HepG2 (cell line): ENCODE data around the gene NUCB1. TPM values are rescaled to one million over a fixed set of nuclear protein-coding genes. Genes with fewer than 3 reads are reported as not detected.

Source experiments
- CTCF ChIP-seq: sonication (generic); formaldehyde crosslinking; IDR thresholded peaks from 2 replicates; pipeline ENCODE4 v1.5.0; 2020; ENCODE audit warnings: mild to moderate bottlenecking, missing genetic modification reagents, moderate library complexity
- FOSL2 ChIP-seq: sonication (generic); formaldehyde crosslinking; IDR thresholded peaks from 2 replicates; pipeline ENCODE4 v1.4.0; 2020; ENCODE audit warnings: missing genetic modification reagents
- HDAC1 ChIP-seq: sonication (generic); formaldehyde crosslinking; IDR thresholded peaks from 2 replicates; pipeline ENCODE4 v1.5.1; 2020; ENCODE audit warnings: mild to moderate bottlenecking, missing genetic modification reagents
- IKZF4 ChIP-seq: sonication (generic); formaldehyde crosslinking; IDR thresholded peaks from 2 replicates; pipeline ENCODE4 v1.5.1; 2020; ENCODE audit warnings: borderline replicate concordance, mild to moderate bottlenecking, low read depth, missing genetic modification reagents; ENCODE audit errors: not compliant biosample characterization
- NFIC ChIP-seq: IDR thresholded peaks from 2 replicates; pipeline ENCODE4 v1.6.1; 2012; ENCODE audit warnings: mild to moderate bottlenecking, low read length, inconsistent platforms
- RAD51 ChIP-seq: fragments of 450-650 bp; IDR thresholded peaks from 2 replicates; pipeline ENCODE4 v1.6.1; 2016; ENCODE audit warnings: borderline replicate concordance
- RBM39 ChIP-seq: fragments of 200-400 bp; formaldehyde crosslinking; IDR thresholded peaks from one replicate; pipeline ENCODE4 v1.6.1; 2018; ENCODE audit warnings: antibody characterized with exemption, mild to moderate bottlenecking, low read depth, low read length; ENCODE audit not compliant: poor library complexity, severe bottlenecking
- ZBTB46 ChIP-seq: sonication (generic); formaldehyde crosslinking; IDR thresholded peaks from 2 replicates; pipeline ENCODE4 v1.4.0; 2020; ENCODE audit warnings: mild to moderate bottlenecking, missing genetic modification reagents, borderline replicate concordance
- ZNF225 ChIP-seq: sonication (generic); formaldehyde crosslinking; IDR thresholded peaks from 2 replicates; pipeline ENCODE4 v1.4.0; 2020; ENCODE audit warnings: mild to moderate bottlenecking, missing genetic modification reagents
- ZNF34 ChIP-seq: sonication (generic); formaldehyde crosslinking; IDR thresholded peaks from 2 replicates; pipeline ENCODE4 v1.4.0; 2020; ENCODE audit warnings: mild to moderate bottlenecking, missing genetic modification reagents, borderline replicate concordance
- ZNF451 ChIP-seq: sonication (generic); formaldehyde crosslinking; IDR thresholded peaks from 2 replicates; pipeline ENCODE4 v1.5.0; 2020; ENCODE audit warnings: mild to moderate bottlenecking, missing genetic modification reagents
- ZNF543 ChIP-seq: sonication (generic); formaldehyde crosslinking; IDR thresholded peaks from 2 replicates; pipeline ENCODE4 v1.4.0; 2020; ENCODE audit warnings: mild to moderate bottlenecking, missing genetic modification reagents
- ZNF879 ChIP-seq: sonication (generic); formaldehyde crosslinking; IDR thresholded peaks from 2 replicates; pipeline ENCODE4 v1.8.1; 2023; ENCODE audit warnings: missing genetic modification reagents
- ZSCAN30 ChIP-seq: sonication (generic); formaldehyde crosslinking; IDR thresholded peaks from 2 replicates; pipeline ENCODE4 v1.5.0; 2020; ENCODE audit warnings: mild to moderate bottlenecking, missing genetic modification reagents
- polyA plus RNA-seq, 8 experiments: library from polyadenylated mRNA; depleted of rRNA in 3 of 8; stranded (reverse) in 7 of 8; unstranded in 1 of 8; fragments of >200 nt; fragmentation: Illumina TruSeq in 4 of 8; extraction: Trizol in 4 of 8; gene quantifications; 2 replicates each; pipeline versions ENCODE4 v1.2.1 to v1.2.3, GENCODE V29; 2011 to 2016; ENCODE audit warnings: low read depth in 4 of 8, missing spikeins in 1 of 8, mixed read lengths in 1 of 8; ENCODE audit not compliant: insufficient read depth in 1 of 8
- total RNA-seq, 5 experiments: library from RNA; depleted of rRNA; stranded (reverse); fragments of >200 nt; fragmentation: Illumina TruSeq; extraction: Trizol; gene quantifications; 2 replicates each; pipeline ENCODE4 v1.2.3, GENCODE V29; 2016; ENCODE audit warnings: low read depth in 1 of 5
- TF ChIP-seq, protein P1 (sequence below): sonication (generic); formaldehyde crosslinking; IDR thresholded peaks from 2 replicates; pipeline ENCODE4 v1.5.0; 2020; ENCODE audit warnings: missing genetic modification reagents, mild to moderate bottlenecking, borderline replicate concordance
- TF ChIP-seq, protein P2 (sequence below): sonication (generic); formaldehyde crosslinking; conservative IDR thresholded peaks from 2 replicates; pipeline ENCODE4 v1.4.0; 2020; ENCODE audit warnings: missing genetic modification reagents
- TF ChIP-seq, protein P3 (sequence below): sonication (generic); formaldehyde crosslinking; IDR thresholded peaks from 2 replicates; pipeline ENCODE4; 2020; ENCODE audit warnings: missing genetic modification reagents, mild to moderate bottlenecking, borderline replicate concordance

Gene NUCB1
- total and polyA plus RNA-seq, 2 of the 13 experiments (the other 11 are each of a cell fraction or from before 2014, with no cell fraction given), result 82.3 to 106 TPM

DNA sequence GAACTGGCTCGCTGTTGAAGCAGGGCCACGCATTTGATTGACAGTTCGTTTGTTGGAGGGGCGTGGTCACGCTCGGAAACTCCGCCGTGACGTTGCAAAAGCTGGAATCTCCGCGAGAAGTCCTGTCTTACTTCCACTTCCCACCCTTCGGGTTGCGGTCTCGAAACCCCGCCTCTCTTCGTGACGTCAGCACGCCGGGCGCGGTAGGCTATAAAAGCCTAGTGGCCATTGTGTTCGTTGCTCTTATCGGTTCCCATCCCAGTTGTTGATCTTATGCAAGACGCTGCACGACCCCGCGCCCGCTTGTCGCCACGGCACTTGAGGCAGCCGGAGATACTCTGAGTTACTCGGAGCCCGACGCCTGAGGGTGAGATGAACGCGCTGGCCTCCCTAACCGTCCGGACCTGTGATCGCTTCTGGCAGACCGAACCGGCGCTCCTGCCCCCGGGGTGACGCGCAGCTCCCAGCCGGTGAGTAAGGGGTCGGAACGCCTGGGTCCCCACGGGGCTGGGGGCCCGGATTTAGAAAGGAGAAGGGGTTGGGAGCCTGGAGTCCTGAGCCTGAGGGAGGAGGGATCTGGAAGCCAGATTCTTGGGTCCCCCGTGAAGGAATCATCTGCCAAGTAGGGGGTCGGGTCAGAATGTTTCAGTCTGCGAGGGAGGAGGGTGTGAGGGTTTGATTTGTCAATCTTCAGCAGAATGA lies 27.8 kb upstream of the NUCB1 start, which contains the start of gene PPP1R15A (continued):
- TF ChIP-seq RBM39 (peak; percentile 61), HDAC1 (peak; percentile 81), ZNF543 (no peak), ZNF225 (CRISPR knock-in tag) (peak; percentile 81), ZSCAN30 (CRISPR knock-in tag) (no peak), FOSL2 (CRISPR knock-in tag) (peak; percentile 62; the same call in 1 of the 2 replicates), ZBTB46 (no peak), RAD51 (no peak), ZNF451 (CRISPR knock-in tag) (0 out of 2 replicates have a peak, but pooled peaks have one; percentile 34), CTCF (CRISPR knock-in tag) (0 out of 2 replicates have a peak, but pooled peaks have one; percentile 3), NFIC (0 out of 2 replicates have a peak, but pooled peaks have one; percentile 26), ZNF34 (CRISPR knock-in tag) (no peak), IKZF4 (CRISPR knock-in tag) (peak; percentile 77), ZNF879 (CRISPR knock-in tag) (no peak; the same call in 1 of the 2 replicates)
- TF ChIP-seq, protein P1, sequence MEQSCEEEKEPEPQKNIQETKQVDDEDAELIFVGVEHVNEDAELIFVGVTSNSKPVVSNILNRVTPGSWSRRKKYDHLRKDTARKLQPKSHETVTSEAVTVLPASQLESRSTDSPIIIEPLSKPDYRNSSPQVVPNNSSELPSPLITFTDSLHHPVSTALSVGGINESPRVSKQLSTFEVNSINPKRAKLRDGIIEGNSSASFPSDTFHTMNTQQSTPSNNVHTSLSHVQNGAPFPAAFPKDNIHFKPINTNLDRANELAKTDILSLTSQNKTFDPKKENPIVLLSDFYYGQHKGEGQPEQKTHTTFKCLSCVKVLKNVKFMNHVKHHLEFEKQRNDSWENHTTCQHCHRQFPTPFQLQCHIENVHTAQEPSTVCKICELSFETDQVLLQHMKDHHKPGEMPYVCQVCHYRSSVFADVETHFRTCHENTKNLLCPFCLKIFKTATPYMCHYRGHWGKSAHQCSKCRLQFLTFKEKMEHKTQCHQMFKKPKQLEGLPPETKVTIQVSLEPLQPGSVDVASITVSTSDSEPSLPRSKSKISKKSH, result peak; percentile 72; the same call in 1 of the 2 replicates
- TF ChIP-seq, protein P2, sequence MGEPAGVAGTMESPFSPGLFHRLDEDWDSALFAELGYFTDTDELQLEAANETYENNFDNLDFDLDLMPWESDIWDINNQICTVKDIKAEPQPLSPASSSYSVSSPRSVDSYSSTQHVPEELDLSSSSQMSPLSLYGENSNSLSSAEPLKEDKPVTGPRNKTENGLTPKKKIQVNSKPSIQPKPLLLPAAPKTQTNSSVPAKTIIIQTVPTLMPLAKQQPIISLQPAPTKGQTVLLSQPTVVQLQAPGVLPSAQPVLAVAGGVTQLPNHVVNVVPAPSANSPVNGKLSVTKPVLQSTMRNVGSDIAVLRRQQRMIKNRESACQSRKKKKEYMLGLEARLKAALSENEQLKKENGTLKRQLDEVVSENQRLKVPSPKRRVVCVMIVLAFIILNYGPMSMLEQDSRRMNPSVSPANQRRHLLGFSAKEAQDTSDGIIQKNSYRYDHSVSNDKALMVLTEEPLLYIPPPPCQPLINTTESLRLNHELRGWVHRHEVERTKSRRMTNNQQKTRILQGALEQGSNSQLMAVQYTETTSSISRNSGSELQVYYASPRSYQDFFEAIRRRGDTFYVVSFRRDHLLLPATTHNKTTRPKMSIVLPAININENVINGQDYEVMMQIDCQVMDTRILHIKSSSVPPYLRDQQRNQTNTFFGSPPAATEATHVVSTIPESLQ (CRISPR knock-in tag), result no peak
- TF ChIP-seq, protein P3, sequence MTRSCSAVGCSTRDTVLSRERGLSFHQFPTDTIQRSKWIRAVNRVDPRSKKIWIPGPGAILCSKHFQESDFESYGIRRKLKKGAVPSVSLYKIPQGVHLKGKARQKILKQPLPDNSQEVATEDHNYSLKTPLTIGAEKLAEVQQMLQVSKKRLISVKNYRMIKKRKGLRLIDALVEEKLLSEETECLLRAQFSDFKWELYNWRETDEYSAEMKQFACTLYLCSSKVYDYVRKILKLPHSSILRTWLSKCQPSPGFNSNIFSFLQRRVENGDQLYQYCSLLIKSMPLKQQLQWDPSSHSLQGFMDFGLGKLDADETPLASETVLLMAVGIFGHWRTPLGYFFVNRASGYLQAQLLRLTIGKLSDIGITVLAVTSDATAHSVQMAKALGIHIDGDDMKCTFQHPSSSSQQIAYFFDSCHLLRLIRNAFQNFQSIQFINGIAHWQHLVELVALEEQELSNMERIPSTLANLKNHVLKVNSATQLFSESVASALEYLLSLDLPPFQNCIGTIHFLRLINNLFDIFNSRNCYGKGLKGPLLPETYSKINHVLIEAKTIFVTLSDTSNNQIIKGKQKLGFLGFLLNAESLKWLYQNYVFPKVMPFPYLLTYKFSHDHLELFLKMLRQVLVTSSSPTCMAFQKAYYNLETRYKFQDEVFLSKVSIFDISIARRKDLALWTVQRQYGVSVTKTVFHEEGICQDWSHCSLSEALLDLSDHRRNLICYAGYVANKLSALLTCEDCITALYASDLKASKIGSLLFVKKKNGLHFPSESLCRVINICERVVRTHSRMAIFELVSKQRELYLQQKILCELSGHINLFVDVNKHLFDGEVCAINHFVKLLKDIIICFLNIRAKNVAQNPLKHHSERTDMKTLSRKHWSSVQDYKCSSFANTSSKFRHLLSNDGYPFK (CRISPR knock-in tag), result peak; percentile 72; the same call in 1 of the 2 replicates
